Progenitor cell of endocrine pancreas (in vitro differentiated cells): Measurements from ENCODE around the gene RDX. TPM values are rescaled to one million over a fixed set of nuclear protein-coding genes. Genes with fewer than 3 reads are reported as not detected.

Experiments
- DNase-seq: peaks from one replicate; pipeline ENCODE4 v3.0.0; 2021; ENCODE audit warnings: low spot score; ENCODE audit not compliant: unreplicated experiment
- H3K27ac Mint-ChIP-seq: 2 replicates; pipeline ENCODE4 v1.8.0; 2021; ENCODE audit warnings: mild to moderate bottlenecking, moderate library complexity, mixed read lengths
- H3K27me3 Mint-ChIP-seq: 2 replicates; pipeline ENCODE4 v1.8.0; 2021; ENCODE audit warnings: mixed read lengths
- H3K36me3 Mint-ChIP-seq: 2 replicates; pipeline ENCODE4 v1.8.0; 2022; ENCODE audit warnings: mixed read lengths; ENCODE audit not compliant: insufficient read depth
- H3K4me1 Mint-ChIP-seq: 2 replicates; pipeline ENCODE4 v1.8.0; 2021; ENCODE audit warnings: low read depth, mixed read lengths
- H3K4me3 Mint-ChIP-seq: 2 replicates; pipeline ENCODE4 v1.8.0; 2021; ENCODE audit warnings: low read depth, mild to moderate bottlenecking, moderate library complexity, mixed read lengths
- H3K9me3 Mint-ChIP-seq: 2 replicates; pipeline ENCODE4 v1.8.0; 2021; ENCODE audit warnings: low read depth, mixed read lengths
- CTCF ChIP-seq: fragments of 200-600 bp; sonication (generic); IDR thresholded peaks from one replicate; pipeline ENCODE4 v1.5.0; 2021; ENCODE audit warnings: antibody characterized with exemption, mild to moderate bottlenecking; ENCODE audit not compliant: unreplicated experiment
- total RNA-seq: library from RNA; stranded (reverse); gene quantifications from 2 replicates; pipeline ENCODE4 v1.2.1, GENCODE V29; 2021

Gene RDX
- total RNA-seq, 1 donor from 2014 or later = 89.6 TPM

DNA sequence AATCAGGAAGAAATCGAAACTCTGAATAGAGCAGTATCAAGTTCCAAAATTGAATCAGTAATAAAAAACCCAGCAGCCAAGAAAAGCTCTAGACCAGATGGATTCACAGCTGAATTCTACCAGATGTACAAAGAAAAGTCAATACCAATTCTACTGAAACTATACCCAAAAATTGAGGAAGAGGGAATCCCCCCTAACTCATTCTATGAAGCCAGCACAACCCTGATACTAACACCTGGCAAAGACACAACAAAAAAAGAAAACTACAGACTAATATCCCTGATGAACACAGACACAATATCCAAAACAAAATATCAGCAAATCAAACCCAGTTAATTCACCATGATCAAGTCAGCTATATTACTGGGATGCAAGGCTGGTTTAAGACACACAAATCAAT is 105.5 kb downstream of the RDX start:
- DNase-seq = no peak
- no peaks in the 10 kb centered on the region for H3K4me1 Mint-ChIP-seq
- H3K4me3 Mint-ChIP-seq = no peak overlapping the region
- H3K9me3 Mint-ChIP-seq = peaks cover 9% of the 10 kb centered on the region
- H3K27me3 Mint-ChIP-seq = no peaks in the 10 kb centered on the region
- peaks cover 1% of the 10 kb centered on the region for H3K36me3 Mint-ChIP-seq
- H3K27ac Mint-ChIP-seq = no peak overlapping the region
- no peak for TF ChIP-seq CTCF

DNA sequence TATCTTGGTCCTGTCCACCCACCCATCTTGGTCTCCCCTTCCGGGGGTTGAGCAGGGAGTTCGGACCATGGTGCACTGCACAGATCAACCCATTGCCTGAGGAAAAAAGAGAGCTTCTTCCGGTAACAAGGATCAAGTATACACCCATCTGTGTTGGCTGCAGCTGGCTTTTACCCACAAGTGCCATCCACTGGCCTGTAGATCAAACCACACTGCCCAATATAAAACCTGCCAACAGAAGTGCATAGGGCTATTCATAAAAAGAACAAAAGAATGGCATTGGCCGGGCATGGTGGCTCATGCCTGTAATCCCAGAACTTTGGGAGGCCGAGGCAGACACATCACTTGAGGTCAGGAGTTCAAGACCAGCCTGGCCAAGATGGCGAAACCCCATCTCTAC is 108.7 kb downstream of the RDX start:
- peaks cover 9% of the 10 kb centered on the region for H3K9me3 Mint-ChIP-seq
- no peak for TF ChIP-seq CTCF
- no peaks in the 10 kb centered on the region for H3K27me3 Mint-ChIP-seq
- no peak overlapping the region for H3K4me3 Mint-ChIP-seq
- DNase-seq = no peak
- no peaks in the 10 kb centered on the region for H3K36me3 Mint-ChIP-seq
- peaks cover 13% of the 10 kb centered on the region for H3K4me1 Mint-ChIP-seq
- no peak overlapping the region for H3K27ac Mint-ChIP-seq

- Mint-ChIP-seq H3K4me3 (no peak overlapping the region), H3K27me3 (no peaks in the 10 kb centered on the region), H3K9me3 (peaks cover 9% of the 10 kb centered on the region), H3K27ac (no peak overlapping the region), H3K36me3 (no peaks in the 10 kb centered on the region), H3K4me1 (peaks cover 13% of the 10 kb centered on the region)
- TF ChIP-seq CTCF = no peak
- no peak for DNase-seq
These were observed 109.5 kb downstream of the RDX start for GRCh38 chr11:110186867-110187266.

GRCh38 chr11:110186456-110186855 is 110.0 kb downstream of the RDX start:
- H3K36me3 Mint-ChIP-seq = no peaks in the 10 kb centered on the region
- peaks cover 13% of the 10 kb centered on the region for H3K4me1 Mint-ChIP-seq
- no peak overlapping the region for H3K4me3 Mint-ChIP-seq
- no peaks in the 10 kb centered on the region for H3K27me3 Mint-ChIP-seq
- TF ChIP-seq CTCF = no peak
- H3K27ac Mint-ChIP-seq = no peak overlapping the region
- no peak for DNase-seq
- H3K9me3 Mint-ChIP-seq = peaks cover 9% of the 10 kb centered on the region

- Mint-ChIP-seq H3K36me3 (no peaks in the 10 kb centered on the region), H3K9me3 (peaks cover 3% of the 10 kb centered on the region), H3K4me1 (peaks cover 13% of the 10 kb centered on the region), H3K27me3 (no peaks in the 10 kb centered on the region), H3K27ac (peak overlapping the region; percentile 88), H3K4me3 (no peak overlapping the region)
- no peak for DNase-seq
- TF ChIP-seq CTCF = no peak
These were observed 110.8 kb downstream of the RDX start for GRCh38 chr11:110185599-110185998.
